Stomach (tissue), 4 donors: ENCODE data around the gene NACA2.

Source experiments
- CTCF ChIP-seq, 7 experiments: fragments of 450-650 bp in 4 of 7; fragments of 200-600 bp in 3 of 7; sonication (generic) in 3 of 7; IDR thresholded peaks; one replicate each; pipeline ENCODE4 v1.5.1; 2016 to 2019; ENCODE audit warnings: antibody characterized with exemption in 7 of 7, control low read depth in 2 of 7, mild to moderate bottlenecking in 1 of 7
- POLR2A ChIP-seq, 4 donors: fragments of 450-650 bp; IDR thresholded peaks; one replicate each; pipeline ENCODE4 v1.6.1; 2016; ENCODE audit warnings: antibody characterized with exemption in 4 of 4, control low read depth in 2 of 4, mild to moderate bottlenecking in 1 of 4, moderate library complexity in 1 of 4
- POLR2AphosphoS5 ChIP-seq, 3 donors: sonication (generic); formaldehyde crosslinking; IDR thresholded peaks; one replicate each; pipeline ENCODE4 v1.6.1; 2016; ENCODE audit warnings: antibody characterized with exemption in 3 of 3

- no peak for TF ChIP-seq CTCF (IDR thresholded peaks at IDR 0.05)
- TF ChIP-seq POLR2AphosphoS5 (IDR thresholded peaks at IDR 0.05) = no peak
- no peak for TF ChIP-seq POLR2A (IDR thresholded peaks at IDR 0.05)
These were observed 36.8 kb downstream of the NACA2 start for GRCh38 chr17:61554209-61554608.
